Activated T-helper 9 cell treated with anti-CD3 and anti-CD28 coated beads, Interleukin-2, amount 50 U/mL, for 16 hours (primary cell): ENCODE data around the gene MAN2A1.

Experiments
- DNase-seq: peaks from one replicate; pipeline ENCODE4 v3.0.0-alpha.2; 2020; ENCODE audit warnings: low read depth

The MAN2A1 gene

GRCh38 chr5:109707531-109707930 lies 17.8 kb downstream of the MAN2A1 start:
- DNase-seq: no peak

GRCh38 chr5:109708813-109709212 lies 19.1 kb downstream of the MAN2A1 start:
- DNase-seq: no peak

GRCh38 chr5:109709225-109709624 lies 19.5 kb downstream of the MAN2A1 start:
- DNase-seq: no peak

GRCh38 chr5:109711673-109712072 lies 21.9 kb downstream of the MAN2A1 start:
- no peak for DNase-seq

- DNase-seq: no peak
These were observed 23.7 kb downstream of the MAN2A1 start for GRCh38 chr5:109713453-109713852.

GRCh38 chr5:109714592-109714991 lies 24.9 kb downstream of the MAN2A1 start:
- no peak for DNase-seq

GRCh38 chr5:109718216-109718615 lies 28.5 kb downstream of the MAN2A1 start:
- no peak for DNase-seq

- DNase-seq: no peak
These were observed 28.9 kb downstream of the MAN2A1 start for GRCh38 chr5:109718632-109719031.

- no peak for DNase-seq
These were observed 30.3 kb downstream of the MAN2A1 start for GRCh38 chr5:109719978-109720377.

GRCh38 chr5:109721741-109722140 lies 32.0 kb downstream of the MAN2A1 start:
- DNase-seq: no peak

GRCh38 chr5:109723606-109724005 lies 33.9 kb downstream of the MAN2A1 start:
- DNase-seq: no peak

- no peak for DNase-seq
These were observed 35.4 kb downstream of the MAN2A1 start for GRCh38 chr5:109725135-109725534.

- DNase-seq: no peak
These were observed 50.3 kb downstream of the MAN2A1 start for GRCh38 chr5:109739741-109740728.

- no peak for DNase-seq
These were observed 51.2 kb downstream of the MAN2A1 start for GRCh38 chr5:109740966-109741365.

- DNase-seq: no peak
These were observed 51.7 kb downstream of the MAN2A1 start for GRCh38 chr5:109741390-109741789.

- no peak for DNase-seq
These were observed 53.4 kb downstream of the MAN2A1 start for GRCh38 chr5:109743041-109743531.

GRCh38 chr5:109743770-109744212 lies 54.1 kb downstream of the MAN2A1 start:
- DNase-seq: no peak

- DNase-seq: no peak
These were observed 54.5 kb downstream of the MAN2A1 start for GRCh38 chr5:109744261-109744660.

- DNase-seq: no peak
These were observed 58.8 kb downstream of the MAN2A1 start for GRCh38 chr5:109748546-109748945.

- DNase-seq: no peak
These were observed 60.7 kb downstream of the MAN2A1 start for GRCh38 chr5:109750463-109750862.

GRCh38 chr5:109753279-109753678 lies 63.6 kb downstream of the MAN2A1 start:
- no peak for DNase-seq

GRCh38 chr5:109754319-109754718 lies 64.6 kb downstream of the MAN2A1 start:
- no peak for DNase-seq

- no peak for DNase-seq
These were observed 66.0 kb downstream of the MAN2A1 start for GRCh38 chr5:109755761-109756160.
